Body of pancreas (tissue), 4 donors: Measurements from ENCODE around the gene TARDBP. TPM values are rescaled to one million over a fixed set of nuclear protein-coding genes. Genes with fewer than 3 reads are reported as not detected.
"Not testable (repeated sequence)": the region's sequence is repeated elsewhere in the genome, so short reads cannot be mapped to it uniquely, and the experiment has no call there.

Source experiments
- ATAC-seq: fragments of 150-250 bp; one replicate; pipeline ENCODE4 v1.9.1; 2016
- DNase-seq, 4 donors: peaks; one replicate each; pipeline ENCODE4 v3.0.0-alpha.2; 2019
- H3K27ac ChIP-seq, 4 donors: fragments of 200-600 bp; sonication (generic); 1 replicate in 3 of 4; 2 replicates in 1 of 4; pipeline versions ENCODE4 v1.5.1 to v1.6.1; 2016 to 2019; ENCODE audit warnings: mild to moderate bottlenecking in 1 of 4, mixed read lengths in 1 of 4, moderate library complexity in 1 of 4
- H3K27me3 ChIP-seq, 2 donors: fragments of 200-600 bp; sonication (generic); one replicate each; pipeline ENCODE4 v1.6.0; 2016; ENCODE audit warnings: mild to moderate bottlenecking in 1 of 2
- H3K36me3 ChIP-seq, 2 donors: fragments of 200-600 bp; sonication (generic); replicated peaks in 1 of 2; 2 replicates each; pipeline ENCODE4 v1.5.1; 2016; ENCODE audit warnings: low read depth in 2 of 2; ENCODE audit not compliant: insufficient read depth in 1 of 2
- H3K4me1 ChIP-seq: fragments of 200-600 bp; sonication (generic); one replicate; pipeline ENCODE4 v1.6.0; 2016
- H3K4me3 ChIP-seq, 2 donors: fragments of 200-600 bp; sonication (generic); 1 replicate in 1 of 2; 2 replicates in 1 of 2; pipeline ENCODE4 v1.5.1; 2016 to 2019
- H3K9me3 ChIP-seq, 3 donors: fragments of 200-600 bp; sonication (generic); 1 replicate in 2 of 3; 2 replicates in 1 of 3; pipeline ENCODE4 v1.5.1; 2016
- CTCF ChIP-seq, 7 experiments: fragments of 450-650 bp in 4 of 7; fragments of 200-600 bp in 3 of 7; sonication (generic) in 3 of 7; IDR thresholded peaks; one replicate each; pipeline ENCODE4 v1.5.1; 2016 to 2019; ENCODE audit warnings: antibody characterized with exemption in 7 of 7
- POLR2A ChIP-seq, 3 donors: fragments of 450-650 bp; IDR thresholded peaks; one replicate each; pipeline ENCODE4 v1.6.1; 2016; ENCODE audit warnings: antibody characterized with exemption in 3 of 3, mild to moderate bottlenecking in 2 of 3
- WGBS, 2 donors: methylation state at CpG; one replicate each; pipeline ENCODE4 v1.1.5; 2017; 5-methylcytosine and 5-hydroxymethylcytosine counted together
- intact Hi-C: fragments of 100-400 bp; cut with DNase I; formaldehyde crosslinking; loops from one replicate; pipeline ENCODE4 v1.15.1; 2023
- total RNA-seq, 2 donors: library from RNA; depleted of rRNA; stranded (reverse); fragments of >200 nt; gene quantifications; one replicate each; pipeline ENCODE4 v1.1.0, GENCODE V29; 2016

The TARDBP gene
- total RNA-seq, 2 donors from 2014 or later = 104 to 136 TPM

DNA sequence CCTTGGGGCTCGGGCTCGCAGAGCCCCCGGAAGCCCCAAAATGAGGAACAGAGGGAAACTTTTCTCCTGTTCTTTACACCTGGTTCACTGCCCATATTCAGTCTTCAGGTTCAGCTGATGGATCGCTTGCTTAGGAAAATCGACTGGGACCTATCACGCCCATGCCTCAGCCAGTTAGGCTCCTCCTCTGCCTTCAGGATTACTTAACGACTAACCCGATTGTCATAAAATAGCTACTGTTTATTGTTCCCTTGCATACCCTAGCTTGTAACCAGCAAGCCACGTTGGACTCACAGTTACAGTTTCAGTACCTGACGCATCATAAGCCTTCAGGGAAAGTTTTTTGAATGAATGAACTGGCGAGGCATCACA is 692 bp downstream of the TARDBP start:
- Histone ChIP-seq H3K27ac (peak overlapping the region; percentile 87 to 97 (median 94)), H3K36me3 (peaks cover 0 to 23% of the 10 kb centered on the region in 2 donors), H3K9me3 (no peaks in the 10 kb centered on the region), H3K27me3 (no peaks in the 10 kb centered on the region), H3K4me1 (peaks cover 30% of the 10 kb centered on the region), H3K4me3 (peak overlapping the region; percentile 90 to 100)
- no peak for DNase-seq
- WGBS, 2 donors = 1% methylated on average over 8 to 11 of the region's 11 CpGs
- no peak for ATAC-seq
- intact Hi-C loops = no loop called here
- no peak for TF ChIP-seq POLR2A (IDR thresholded peaks at IDR 0.05)
- no peak for TF ChIP-seq CTCF (IDR thresholded peaks at IDR 0.05)

- H3K4me3 ChIP-seq, intact Hi-C loops, H3K27ac ChIP-seq, H3K9me3 ChIP-seq, H3K27me3 ChIP-seq, DNase-seq, ATAC-seq: not testable (repeated sequence)
- H3K4me1 ChIP-seq = peaks cover 20% of the 10 kb centered on the region
- 53 to 81% methylated on average over 3 to 8 of the region's 8 CpGs for WGBS, 2 donors
- H3K36me3 ChIP-seq = peaks cover 38 to 55% of the 10 kb centered on the region in 2 donors
Observed at GRCh38 chr1:11019358-11019757, 6.9 kb downstream of the TARDBP start.

DNA sequence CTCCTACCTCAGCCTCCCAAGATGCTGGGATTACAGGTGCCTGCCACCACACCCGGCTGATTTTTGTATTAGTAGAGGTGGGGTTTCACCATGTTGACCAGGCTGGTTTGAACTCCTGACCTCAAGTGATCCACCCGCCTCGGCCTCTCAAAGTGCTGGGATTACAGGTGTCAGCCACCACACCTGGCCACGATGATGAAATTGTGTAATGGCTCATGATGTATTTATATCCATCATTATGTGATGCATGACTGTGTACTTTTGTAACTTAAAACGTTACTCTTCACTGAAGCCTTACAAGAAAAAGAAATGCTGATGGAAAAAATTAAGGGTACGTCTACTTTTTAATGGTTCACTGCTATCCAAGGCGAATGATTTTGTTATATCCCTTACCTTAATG is 7.5 kb downstream of the TARDBP start:
- WGBS, 2 donors = 89 to 90% methylated on average over 6 to 7 of the region's 7 CpGs
- Histone ChIP-seq H3K36me3 (peaks cover 38 to 52% of the 10 kb centered on the region in 2 donors), H3K4me3 (no peak overlapping the region), H3K27me3 (no peaks in the 10 kb centered on the region), H3K9me3 (no peaks in the 10 kb centered on the region), H3K4me1 (peaks cover 14% of the 10 kb centered on the region), H3K27ac (no peak overlapping the region)
- TF ChIP-seq CTCF (IDR thresholded peaks at IDR 0.05) (no peak), POLR2A (IDR thresholded peaks at IDR 0.05) (no peak)
- ATAC-seq = no peak
- DNase-seq = no peak
- intact Hi-C loops = no loop called here

DNA sequence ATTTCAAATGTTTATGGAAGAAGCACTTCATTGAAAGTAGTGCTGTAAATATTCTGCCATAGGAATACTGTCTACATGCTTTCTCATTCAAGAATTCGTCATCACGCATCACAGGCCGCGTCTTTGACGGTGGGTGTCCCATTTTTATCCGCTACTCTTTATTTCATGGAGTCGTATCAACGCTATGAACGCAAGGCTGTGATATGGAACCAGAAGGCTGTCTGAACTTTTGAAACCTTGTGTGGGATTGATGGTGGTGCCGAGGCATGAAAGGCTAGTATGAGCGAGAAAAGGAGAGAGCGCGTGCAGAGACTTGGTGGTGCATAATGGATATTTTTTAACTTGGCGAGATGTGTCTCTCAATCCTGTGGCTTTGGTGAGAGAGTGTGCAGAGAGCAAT is 10.7 kb downstream of the TARDBP start:
- DNase-seq (no peak), ATAC-seq (no peak)
- H3K27me3 ChIP-seq = no peaks in the 10 kb centered on the region
- intact Hi-C loops = no loop called here
- 88 to 94% methylated on average over 14 of the region's 14 CpGs for WGBS, 2 donors
- no peak overlapping the region for H3K4me3 ChIP-seq
- H3K4me1 ChIP-seq = no peaks in the 10 kb centered on the region
- H3K9me3 ChIP-seq = no peaks in the 10 kb centered on the region
- H3K27ac ChIP-seq = no peak overlapping the region
- H3K36me3 ChIP-seq = peaks cover 38 to 50% of the 10 kb centered on the region in 2 donors
- no peak for TF ChIP-seq CTCF (IDR thresholded peaks at IDR 0.05)
- TF ChIP-seq POLR2A (IDR thresholded peaks at IDR 0.05) = no peak

DNA sequence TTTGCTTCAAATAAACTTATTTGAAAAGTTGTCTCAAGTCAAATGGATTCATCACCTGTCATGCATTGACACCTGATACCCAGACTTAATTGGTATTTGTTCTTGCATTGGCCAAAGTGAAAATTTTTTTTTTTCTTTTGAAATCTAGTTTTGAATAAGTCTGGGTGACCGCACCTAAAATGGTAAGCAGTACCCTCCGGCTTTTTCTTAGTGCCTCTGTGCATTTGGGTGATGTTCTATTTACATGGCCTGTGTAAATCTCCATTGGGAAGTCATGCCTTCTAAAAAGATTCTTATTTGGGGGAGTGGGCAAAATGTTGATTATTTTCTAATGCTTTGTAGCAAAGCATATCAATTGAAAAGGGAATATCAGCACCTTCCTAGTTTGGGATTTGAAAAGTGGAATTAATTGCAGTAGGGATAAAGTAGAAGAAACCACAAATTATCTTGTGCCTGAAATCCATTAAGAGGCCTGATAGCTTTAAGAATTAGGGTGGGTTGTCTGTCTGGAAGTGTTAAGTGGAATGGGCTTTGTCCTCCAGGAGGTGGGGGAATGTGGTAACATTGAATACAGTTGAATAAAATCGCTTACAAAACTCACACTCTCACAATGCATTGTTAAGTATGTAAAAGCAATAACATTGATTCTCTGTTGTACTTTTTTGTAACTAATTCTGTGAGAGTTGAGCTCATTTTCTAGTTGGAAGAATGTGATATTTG is 11.9 kb downstream of the TARDBP start:
- Histone ChIP-seq H3K27ac (no peak overlapping the region), H3K4me3 (no peak overlapping the region), H3K36me3 (peaks cover 29 to 40% of the 10 kb centered on the region in 2 donors), H3K27me3 (no peaks in the 10 kb centered on the region), H3K4me1 (no peaks in the 10 kb centered on the region), H3K9me3 (no peaks in the 10 kb centered on the region)
- ATAC-seq (no peak), DNase-seq (no peak)
- no peak for TF ChIP-seq CTCF (IDR thresholded peaks at IDR 0.05)
- TF ChIP-seq POLR2A (IDR thresholded peaks at IDR 0.05) = no peak
- WGBS, 2 donors = 81 to 86% methylated on average over 3 of the region's 3 CpGs
- intact Hi-C loops = no loop called here
